HG03045 (cell line): ENCODE measurements around the gene TMUB1.

Source experiments
- ATAC-seq: cut with Tn5 transposase; IDR thresholded peaks from one replicate; pipeline ENCODE4 v1.9.1; 2021; ENCODE audit warnings: mild to moderate bottlenecking, moderate library complexity; ENCODE audit not compliant: unreplicated experiment

TMUB1 gene

GRCh38 chr7:151086802-151087244, 3.5 kb upstream of the TMUB1 start:
- ATAC-seq = no peak

- peak; percentile 48 for ATAC-seq
Observed at GRCh38 chr7:151085691-151086620, 2.7 kb upstream of the TMUB1 start, which contains the start of gene AGAP3. Gene AGAP3, plus strand, starts transcription at chr7:151086475. Its CDS starts 267 bp downstream, at chr7:151086742.

GRCh38 chr7:151085329-151085690, 2.0 kb upstream of the TMUB1 start:
- no peak for ATAC-seq

GRCh38 chr7:151083824-151084160, 499 bp upstream of the TMUB1 start:
- no peak for ATAC-seq

- no peak for ATAC-seq
Observed at GRCh38 chr7:151082141-151083070, 887 bp downstream of the TMUB1 start.

- ATAC-seq = no peak
Observed at GRCh38 chr7:151081170-151082101, 1.9 kb downstream of the TMUB1 start.

GRCh38 chr7:151080522-151081169, 2.6 kb downstream of the TMUB1 start, which contains the start of gene FASTK:
Gene FASTK, minus strand, starts transcription at chr7:151080809. Its CDS starts 43 bp downstream, at chr7:151080766.
- ATAC-seq = peak; percentile 78

GRCh38 chr7:151080067-151080521, 3.2 kb downstream of the TMUB1 start:
- peak; percentile 1 for ATAC-seq

- ATAC-seq = no peak
Observed at GRCh38 chr7:151079199-151079910, 3.9 kb downstream of the TMUB1 start.

- no peak for ATAC-seq
Observed at GRCh38 chr7:151078233-151079040, 4.9 kb downstream of the TMUB1 start.

GRCh38 chr7:151077705-151078232, 5.5 kb downstream of the TMUB1 start:
- ATAC-seq = no peak

GRCh38 chr7:151076863-151077704, 6.2 kb downstream of the TMUB1 start:
- ATAC-seq = no peak

GRCh38 chr7:151075978-151076426, 7.3 kb downstream of the TMUB1 start:
- no peak for ATAC-seq

- ATAC-seq = no peak
Observed at GRCh38 chr7:151075662-151075971, 7.7 kb downstream of the TMUB1 start.

GRCh38 chr7:151074817-151075661, 8.3 kb downstream of the TMUB1 start:
- no peak for ATAC-seq

- ATAC-seq = no peak
Observed at GRCh38 chr7:151073990-151074389, 9.3 kb downstream of the TMUB1 start.
